Gastrocnemius medialis (tissue), 4 donors: Measurements from ENCODE around the gene ZBTB16.

ENCODE experiments used
- POLR2A ChIP-seq, 2 donors: fragments of 450-650 bp; IDR thresholded peaks; one replicate each; pipeline ENCODE4 v1.6.1; 2017; ENCODE audit warnings: antibody characterized with exemption in 2 of 2, mild to moderate bottlenecking in 2 of 2, moderate library complexity in 2 of 2
- TF ChIP-seq, protein P1 (sequence below), 5 experiments: fragments of 450-650 bp in 3 of 5; fragments of 200-600 bp in 2 of 5; sonication (generic) in 2 of 5; IDR thresholded peaks in 4 of 5; conservative IDR thresholded peaks in 1 of 5; 1 replicate in 4 of 5; 2 replicates in 1 of 5; pipeline ENCODE4 v1.5.1; 2016 to 2019; ENCODE audit warnings: antibody characterized with exemption in 5 of 5, mild to moderate bottlenecking in 3 of 5, moderate library complexity in 3 of 5

DNA sequence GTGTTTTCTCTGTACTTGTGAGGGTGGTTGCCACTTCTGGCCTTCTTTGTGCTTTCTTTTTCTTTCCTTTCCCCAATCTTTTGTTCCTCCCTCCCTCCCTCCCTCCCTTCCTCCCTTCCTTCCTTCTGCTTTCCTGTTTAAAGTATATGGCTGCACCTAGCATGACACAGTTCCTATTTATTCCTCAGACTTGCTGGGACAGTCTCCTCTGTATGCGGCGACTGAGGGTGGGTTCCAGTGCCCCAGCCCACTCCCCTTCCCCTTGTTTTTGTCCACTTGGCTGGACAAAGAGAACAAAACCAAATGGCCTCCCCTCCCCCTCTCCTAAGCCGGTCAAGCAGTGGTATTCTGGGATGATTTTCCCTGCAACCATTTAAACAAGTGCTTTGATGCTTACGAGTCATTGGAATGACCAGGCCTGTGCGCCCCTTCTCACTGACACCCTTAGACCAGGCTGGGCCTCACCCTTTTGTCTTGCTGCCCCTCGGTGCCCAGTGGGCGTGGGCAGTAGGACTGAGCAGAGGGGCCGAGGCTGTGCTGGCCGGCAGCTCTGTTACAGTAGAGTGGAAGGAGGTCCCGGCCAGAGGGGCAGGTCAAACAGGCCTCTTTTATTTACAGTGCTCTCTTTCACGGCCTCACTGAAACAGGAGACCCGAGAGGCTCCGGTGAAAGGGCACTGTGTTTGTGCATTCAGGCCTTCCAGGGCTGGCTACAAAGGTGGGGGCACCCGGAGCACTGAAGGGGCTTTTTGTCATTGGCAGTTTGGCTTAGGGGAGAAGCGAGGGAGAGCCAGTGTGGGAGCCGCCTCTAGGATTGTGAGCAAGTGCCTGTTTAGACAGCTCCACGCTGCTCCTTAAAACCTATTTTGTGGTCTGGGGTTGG is 32.2 kb downstream of the ZBTB16 start:
- TF ChIP-seq, protein P1, sequence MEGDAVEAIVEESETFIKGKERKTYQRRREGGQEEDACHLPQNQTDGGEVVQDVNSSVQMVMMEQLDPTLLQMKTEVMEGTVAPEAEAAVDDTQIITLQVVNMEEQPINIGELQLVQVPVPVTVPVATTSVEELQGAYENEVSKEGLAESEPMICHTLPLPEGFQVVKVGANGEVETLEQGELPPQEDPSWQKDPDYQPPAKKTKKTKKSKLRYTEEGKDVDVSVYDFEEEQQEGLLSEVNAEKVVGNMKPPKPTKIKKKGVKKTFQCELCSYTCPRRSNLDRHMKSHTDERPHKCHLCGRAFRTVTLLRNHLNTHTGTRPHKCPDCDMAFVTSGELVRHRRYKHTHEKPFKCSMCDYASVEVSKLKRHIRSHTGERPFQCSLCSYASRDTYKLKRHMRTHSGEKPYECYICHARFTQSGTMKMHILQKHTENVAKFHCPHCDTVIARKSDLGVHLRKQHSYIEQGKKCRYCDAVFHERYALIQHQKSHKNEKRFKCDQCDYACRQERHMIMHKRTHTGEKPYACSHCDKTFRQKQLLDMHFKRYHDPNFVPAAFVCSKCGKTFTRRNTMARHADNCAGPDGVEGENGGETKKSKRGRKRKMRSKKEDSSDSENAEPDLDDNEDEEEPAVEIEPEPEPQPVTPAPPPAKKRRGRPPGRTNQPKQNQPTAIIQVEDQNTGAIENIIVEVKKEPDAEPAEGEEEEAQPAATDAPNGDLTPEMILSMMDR (IDR thresholded peaks at IDR 0.05 in 4 of 5, conservative IDR thresholded peaks at IDR 0.05 in 1 of 5), result no peak
- TF ChIP-seq POLR2A (IDR thresholded peaks at IDR 0.05), result no peak
